Neural cell (in vitro differentiated cells): ENCODE measurements around the gene BICC1.

Experiments
- CTCF ChIP-seq: fragments of 450-650 bp; IDR thresholded peaks from 2 replicates; pipeline ENCODE4 v1.5.1; 2014; ENCODE audit warnings: antibody characterized with exemption, mild to moderate bottlenecking, moderate library complexity; ENCODE audit not compliant: poor library complexity, severe bottlenecking
- EP300 ChIP-seq: fragments of 450-650 bp; conservative IDR thresholded peaks from 2 replicates; pipeline ENCODE4 v1.6.1; 2014; ENCODE audit warnings: antibody characterized with exemption, mild to moderate bottlenecking, moderate library complexity; ENCODE audit not compliant: poor library complexity, severe bottlenecking
- EZH2 ChIP-seq: fragments of 200-600, 300-800 bp; shearing (Covaris generic), sonication (generic); IDR thresholded peaks from 2 replicates; pipeline ENCODE4 v1.6.1; 2014; ENCODE audit warnings: antibody characterized with exemption, low read length, borderline replicate concordance, mild to moderate bottlenecking; ENCODE audit not compliant: insufficient read depth, poor library complexity, severe bottlenecking
- MXI1 ChIP-seq: fragments of 450-650 bp; conservative IDR thresholded peaks from 2 replicates; pipeline ENCODE4 v1.6.1; 2014; ENCODE audit warnings: antibody characterized with exemption, mild to moderate bottlenecking; ENCODE audit not compliant: poor library complexity, severe bottlenecking
- POLR2AphosphoS5 ChIP-seq: IDR thresholded peaks from 2 replicates; pipeline ENCODE4 v1.6.1; 2012
- RAD21 ChIP-seq: fragments of 450-650 bp; conservative IDR thresholded peaks from 2 replicates; pipeline ENCODE4 v1.6.1; 2014; ENCODE audit warnings: antibody characterized with exemption, mild to moderate bottlenecking, moderate library complexity
- REST ChIP-seq: IDR thresholded peaks from 2 replicates; pipeline ENCODE4 v1.6.1; 2012; ENCODE audit warnings: borderline replicate concordance
- SMC3 ChIP-seq: fragments of 450-650 bp; conservative IDR thresholded peaks from 2 replicates; pipeline ENCODE4 v1.6.1; 2014; ENCODE audit warnings: antibody characterized with exemption, mild to moderate bottlenecking, moderate library complexity; ENCODE audit not compliant: poor library complexity
- TAF1 ChIP-seq: IDR thresholded peaks from 2 replicates; pipeline ENCODE4 v1.6.1; 2012; ENCODE audit warnings: low read depth

- TF ChIP-seq REST = no peak
- TF ChIP-seq CTCF = no peak
- no peak for TF ChIP-seq EP300
- no peak for TF ChIP-seq EZH2
- no peak for TF ChIP-seq MXI1
- TF ChIP-seq POLR2AphosphoS5 = no peak
- TF ChIP-seq RAD21 = no peak
- no peak for TF ChIP-seq TAF1
- no peak for TF ChIP-seq SMC3
Measured at GRCh38 chr10:58734664-58735063, 222.0 kb downstream of the BICC1 start.
